Skin of body (tissue), 2 donors: Measurements from ENCODE around the gene LMAN2. TPM values are rescaled to one million over a fixed set of nuclear protein-coding genes. Genes with fewer than 3 reads are reported as not detected.

Source experiments
- DNase-seq: peaks from one replicate; lab custom pipeline; 2025; lab: John Stamatoyannopoulos, UW
- total RNA-seq: library from RNA; depleted of rRNA; stranded (reverse); fragments of >200 nt; gene quantifications from one replicate; pipeline ENCODE4 v1.2.3, GENCODE V29; 2014

Gene LMAN2
- total RNA-seq, 1 donor from 2014 or later, result 99.0 TPM

DNA sequence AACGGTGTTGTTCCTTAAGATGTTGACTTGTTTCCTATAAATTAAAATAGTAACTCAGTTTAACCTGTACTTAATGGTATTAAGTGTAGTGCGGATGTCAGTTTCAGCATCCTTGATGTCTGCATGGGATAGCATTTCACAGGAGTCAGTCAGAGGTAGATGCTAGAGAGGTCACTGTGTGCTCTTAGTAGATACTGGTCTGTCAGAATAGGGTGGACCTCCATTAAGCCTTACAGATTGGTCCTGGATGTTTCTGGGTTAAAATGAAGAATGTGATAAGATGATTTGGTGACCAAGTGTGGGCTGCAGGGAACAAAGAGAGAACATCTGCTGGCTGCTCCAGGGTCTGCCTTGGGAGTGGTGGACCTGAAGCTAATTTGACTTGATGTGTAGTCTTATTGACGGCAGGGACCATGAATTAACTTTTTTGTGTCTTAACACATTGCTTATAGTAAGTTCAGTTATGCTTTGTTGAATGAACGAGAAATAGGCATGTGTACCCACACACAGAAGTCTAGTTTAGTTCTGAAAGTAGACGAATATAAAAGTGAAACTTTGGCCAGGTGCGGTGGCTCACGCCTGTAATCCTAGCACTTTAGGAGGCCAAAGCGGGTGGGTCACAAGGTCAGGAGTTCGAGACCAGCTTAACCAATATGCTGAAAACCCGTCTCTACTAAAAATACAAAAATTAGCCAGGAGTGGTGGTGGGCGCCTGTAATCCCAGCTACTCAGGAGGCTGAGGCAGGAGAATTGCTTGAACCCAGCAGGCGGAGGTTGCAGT lies 60.5 kb downstream of the LMAN2 start:
- DNase-seq, result no peak

DNA sequence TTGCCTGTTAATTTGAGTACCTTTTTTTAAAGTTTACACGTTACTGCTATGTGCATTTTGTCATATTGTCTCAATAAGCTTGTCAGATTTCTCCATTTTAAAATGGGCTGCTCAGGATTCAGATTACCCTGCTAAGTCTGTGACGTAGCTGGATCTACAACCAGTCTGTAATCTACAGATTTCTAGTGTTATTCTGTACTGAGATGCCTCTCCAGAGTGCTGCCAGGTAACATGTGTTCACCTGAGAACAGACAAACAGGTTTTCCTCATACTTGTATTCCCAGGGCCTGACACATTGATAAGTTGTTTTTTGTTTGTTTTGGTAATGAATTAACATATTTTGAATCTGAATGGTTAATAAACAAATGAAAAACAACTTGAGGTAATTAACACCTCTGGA lies 63.3 kb downstream of the LMAN2 start:
- no peak for DNase-seq

Other genes starting within 250 kb of the LMAN2 start
- 56.9 TPM for gene NSD1, start 217.9 kb downstream of the LMAN2 start, total RNA-seq
- 19.6 TPM for gene RAB24, start 47.9 kb downstream of the LMAN2 start, total RNA-seq
- 42.8 TPM for gene PRELID1, start 47.9 kb downstream of the LMAN2 start, total RNA-seq
- gene MXD3, start 39.8 kb downstream of the LMAN2 start, total RNA-seq, result 9.7 TPM
- 13.7 TPM for gene RGS14, start 6.3 kb upstream of the LMAN2 start, total RNA-seq
- gene SLC34A1, start 32.8 kb upstream of the LMAN2 start, total RNA-seq, result not detected
- gene PFN3, start 49.0 kb upstream of the LMAN2 start, total RNA-seq, result not detected
- gene F12, start 57.9 kb upstream of the LMAN2 start, total RNA-seq, result 1.3 TPM
- 23.8 TPM for gene GRK6, start 75.0 kb upstream of the LMAN2 start, total RNA-seq
- gene PRR7, start 95.1 kb upstream of the LMAN2 start, total RNA-seq, result 1.1 TPM
- gene DBN1, start 122.0 kb upstream of the LMAN2 start, total RNA-seq, result 41.1 TPM
- gene PDLIM7, start 145.9 kb upstream of the LMAN2 start, total RNA-seq, result 30.7 TPM
- gene DOK3, start 158.2 kb upstream of the LMAN2 start, total RNA-seq, result 3.8 TPM
- 55.4 TPM for gene DDX41, start 165.3 kb upstream of the LMAN2 start, total RNA-seq
- gene FAM193B, start 202.9 kb upstream of the LMAN2 start, total RNA-seq, result 30.8 TPM
- 68.4 TPM for gene TMED9, start 240.5 kb upstream of the LMAN2 start, total RNA-seq
- gene B4GALT7, start 248.5 kb upstream of the LMAN2 start, total RNA-seq, result 11.6 TPM